ENCODE measurements around the gene C19orf85.

DNA sequence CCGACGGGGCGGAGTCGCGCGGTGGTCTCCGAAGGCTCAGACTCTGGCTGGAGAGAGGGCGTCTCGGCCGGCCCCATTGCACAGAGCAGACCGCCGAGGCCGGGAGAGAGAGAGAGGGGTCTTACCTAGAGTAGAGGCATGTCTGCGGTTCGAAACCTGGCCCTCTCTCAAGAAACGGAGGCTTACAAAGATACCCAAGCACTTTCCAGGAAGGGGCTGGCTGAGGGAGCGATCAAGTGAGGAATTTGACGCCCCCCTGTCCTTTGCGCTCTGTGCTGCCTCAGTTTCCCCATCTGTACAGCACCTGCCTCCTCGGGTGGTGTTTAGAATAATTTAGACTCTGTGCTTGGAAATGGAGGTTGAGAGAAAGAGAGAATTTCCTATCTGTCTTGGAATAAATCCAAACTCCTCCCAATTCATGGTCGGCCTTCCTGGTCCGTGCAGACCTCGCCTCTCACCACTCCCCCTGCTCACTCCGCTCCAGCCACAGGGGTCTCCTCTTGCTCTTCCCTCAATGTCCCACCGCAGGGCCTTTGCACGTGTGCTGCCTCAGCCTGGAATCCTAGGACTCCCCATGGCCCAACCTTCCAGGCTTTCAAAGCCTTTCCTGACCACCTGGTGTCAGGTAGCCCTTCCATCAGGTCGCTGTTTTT is 2.5 kb downstream of the C19orf85 start:
- TF ChIP-seq EZH2 (IDR thresholded peaks at IDR 0.05; ENCODE audit: insufficient read depth, poor library complexity, severe bottlenecking) (no peak), EZH2phosphoT487 (IDR thresholded peaks at IDR 0.05; ENCODE audit: insufficient read depth, low read depth) (no peak)
